Measurements from ENCODE around the gene BET1.

DNA sequence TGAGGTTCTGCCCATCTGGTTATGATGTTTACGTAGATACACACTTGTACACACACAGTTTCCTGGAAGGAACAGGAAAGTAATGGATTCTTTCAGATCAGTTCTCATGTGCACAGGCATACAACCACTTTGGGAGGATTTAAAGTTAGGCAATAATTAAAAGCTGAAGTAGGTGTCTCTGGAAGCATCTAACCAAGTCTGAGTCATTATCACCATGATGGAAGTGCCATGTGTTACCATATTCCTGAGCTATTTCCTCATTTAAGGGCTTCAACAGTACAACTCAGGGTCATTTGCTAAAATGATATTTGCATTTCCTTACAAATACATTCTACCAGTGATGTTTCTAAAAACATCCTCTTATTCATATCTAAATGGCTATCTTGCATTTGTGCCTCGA, 41.4 kb upstream of the BET1 start:
- TF ChIP-seq, protein P1, sequence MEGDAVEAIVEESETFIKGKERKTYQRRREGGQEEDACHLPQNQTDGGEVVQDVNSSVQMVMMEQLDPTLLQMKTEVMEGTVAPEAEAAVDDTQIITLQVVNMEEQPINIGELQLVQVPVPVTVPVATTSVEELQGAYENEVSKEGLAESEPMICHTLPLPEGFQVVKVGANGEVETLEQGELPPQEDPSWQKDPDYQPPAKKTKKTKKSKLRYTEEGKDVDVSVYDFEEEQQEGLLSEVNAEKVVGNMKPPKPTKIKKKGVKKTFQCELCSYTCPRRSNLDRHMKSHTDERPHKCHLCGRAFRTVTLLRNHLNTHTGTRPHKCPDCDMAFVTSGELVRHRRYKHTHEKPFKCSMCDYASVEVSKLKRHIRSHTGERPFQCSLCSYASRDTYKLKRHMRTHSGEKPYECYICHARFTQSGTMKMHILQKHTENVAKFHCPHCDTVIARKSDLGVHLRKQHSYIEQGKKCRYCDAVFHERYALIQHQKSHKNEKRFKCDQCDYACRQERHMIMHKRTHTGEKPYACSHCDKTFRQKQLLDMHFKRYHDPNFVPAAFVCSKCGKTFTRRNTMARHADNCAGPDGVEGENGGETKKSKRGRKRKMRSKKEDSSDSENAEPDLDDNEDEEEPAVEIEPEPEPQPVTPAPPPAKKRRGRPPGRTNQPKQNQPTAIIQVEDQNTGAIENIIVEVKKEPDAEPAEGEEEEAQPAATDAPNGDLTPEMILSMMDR (IDR thresholded peaks at IDR 0.05), result no peak
- no peak for TF ChIP-seq POLR2A (IDR thresholded peaks at IDR 0.05)

All from tibial nerve (tissue), 3 donors.